Measurements from ENCODE around the gene H2BW1.

GRCh38 chrX:104013158-104013557 is 350 bp downstream of the H2BW1 start:
- TF ChIP-seq CTCF (IDR thresholded peaks at IDR 0.05) (no peak), POLR2A (IDR thresholded peaks at IDR 0.05) (no peak)
